Measurements from ENCODE around the gene FUT9.

- TF ChIP-seq CTCF (IDR thresholded peaks at IDR 0.05): no peak
- TF ChIP-seq POLR2A (IDR thresholded peaks at IDR 0.05): no peak
Observed at GRCh38 chr6:95978230-95978629, 37.5 kb upstream of the FUT9 start.
